GM19035 (cell line): Measurements from ENCODE around the gene PTAFR.

ENCODE experiments used
- ATAC-seq: cut with Tn5 transposase; IDR thresholded peaks from one replicate; pipeline ENCODE4 v1.9.1; 2021; ENCODE audit not compliant: unreplicated experiment

Gene PTAFR, protein sequence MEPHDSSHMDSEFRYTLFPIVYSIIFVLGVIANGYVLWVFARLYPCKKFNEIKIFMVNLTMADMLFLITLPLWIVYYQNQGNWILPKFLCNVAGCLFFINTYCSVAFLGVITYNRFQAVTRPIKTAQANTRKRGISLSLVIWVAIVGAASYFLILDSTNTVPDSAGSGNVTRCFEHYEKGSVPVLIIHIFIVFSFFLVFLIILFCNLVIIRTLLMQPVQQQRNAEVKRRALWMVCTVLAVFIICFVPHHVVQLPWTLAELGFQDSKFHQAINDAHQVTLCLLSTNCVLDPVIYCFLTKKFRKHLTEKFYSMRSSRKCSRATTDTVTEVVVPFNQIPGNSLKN

DNA sequence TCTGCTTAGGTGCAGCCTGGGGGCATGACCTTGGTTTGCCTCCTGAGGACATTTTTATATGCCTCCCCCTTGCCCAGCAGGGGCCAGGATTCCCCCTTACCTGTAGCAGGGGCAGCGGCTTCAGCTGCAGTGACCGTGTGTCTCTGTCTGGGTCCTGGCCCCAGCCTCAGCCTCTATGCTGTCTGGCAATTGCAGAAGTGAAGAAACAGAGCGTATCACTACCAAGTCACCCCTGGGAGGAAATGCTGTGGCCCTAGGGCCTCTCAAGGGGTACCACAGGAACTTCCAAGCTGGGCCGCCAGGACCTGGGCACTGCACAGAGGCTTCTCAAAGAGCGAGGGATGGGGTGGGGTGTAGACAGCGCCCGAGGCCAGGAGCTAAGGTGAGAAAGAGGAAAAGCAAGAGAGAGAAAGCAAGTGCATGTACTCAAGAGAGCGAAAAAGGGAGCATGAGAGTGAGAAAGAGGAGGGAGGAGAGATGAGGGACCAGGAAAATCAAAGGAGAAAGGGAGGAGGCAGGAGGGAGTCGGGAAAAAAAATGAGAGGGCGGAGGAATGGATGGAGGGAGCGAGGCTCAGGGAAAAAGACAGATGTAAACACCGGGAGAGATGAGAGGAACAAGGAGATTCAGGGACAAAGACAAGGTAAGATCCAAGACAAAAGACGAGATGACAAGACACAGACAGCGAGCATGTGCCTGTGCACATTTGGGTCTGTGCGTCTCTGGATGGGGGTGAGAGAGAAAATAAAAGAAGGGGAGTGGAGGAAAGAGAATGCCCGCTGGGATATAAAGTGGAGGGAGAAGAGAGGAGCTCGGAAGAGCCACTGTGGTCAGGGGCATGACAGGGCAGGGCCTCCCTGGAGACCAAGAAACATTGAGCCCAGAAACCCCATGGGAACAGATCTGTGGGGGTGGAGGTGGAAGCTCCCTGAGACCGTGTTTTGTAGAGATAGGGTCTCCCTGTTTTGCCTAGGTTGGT, at the start of gene PTAFR:
Gene PTAFR, minus strand, starts transcription at position 199 of the 979 bp plus-strand sequence. CDS start 25,669 bp downstream, outside the sequence.
- no peak for ATAC-seq

GRCh38 chr1:28213315-28213714, 36.8 kb upstream of the PTAFR start:
- ATAC-seq: no peak

- no peak for ATAC-seq
Measured at GRCh38 chr1:28209700-28210099, 33.2 kb upstream of the PTAFR start.

DNA sequence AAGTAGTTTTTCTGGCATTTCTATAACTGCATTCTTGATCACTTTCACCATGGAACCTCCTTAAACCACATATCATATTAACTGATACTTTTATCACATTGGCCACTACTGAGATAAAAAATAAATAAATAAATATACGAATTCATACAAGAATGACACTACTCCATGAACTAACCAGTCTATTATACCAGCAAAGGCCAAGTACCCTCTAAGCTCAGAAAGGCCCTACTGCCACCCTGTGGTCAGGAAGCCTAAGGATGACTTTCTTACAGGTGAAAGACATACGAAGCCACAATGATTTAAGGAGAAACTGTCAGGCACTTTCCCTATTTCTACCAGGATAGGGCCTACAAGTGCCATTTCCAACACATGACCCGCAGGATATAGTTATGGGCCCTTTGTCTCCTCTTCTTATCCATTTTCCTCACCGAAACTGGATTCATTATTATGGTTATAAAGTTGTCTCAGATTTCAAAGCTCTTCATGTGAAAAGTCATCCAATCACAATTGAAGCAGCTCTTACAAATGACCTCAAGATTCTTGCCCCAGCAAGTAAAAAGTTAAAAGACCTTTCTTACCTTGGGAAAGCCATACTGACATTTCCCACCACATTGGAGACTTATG, 32.4 kb upstream of the PTAFR start:
- no peak for ATAC-seq

DNA sequence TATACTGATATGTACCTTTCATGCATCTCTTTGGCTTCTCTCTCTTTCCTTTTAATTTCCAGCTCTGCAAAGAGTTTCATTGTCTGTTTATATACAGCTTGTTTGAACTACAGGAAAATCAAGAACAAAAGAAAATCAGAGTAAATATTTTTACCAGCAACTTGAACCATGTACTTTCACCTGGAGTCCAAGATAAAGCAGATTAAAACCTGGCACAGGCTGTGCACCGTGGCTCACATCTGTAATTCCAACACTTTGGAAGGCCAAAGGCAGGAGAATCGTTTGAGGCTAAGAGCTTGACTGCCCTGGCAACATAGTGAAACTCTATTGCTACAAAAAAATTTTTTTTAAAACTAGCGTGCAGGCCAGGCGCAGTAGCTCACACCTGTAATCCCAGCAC, 28.8 kb upstream of the PTAFR start:
- ATAC-seq: no peak

GRCh38 chr1:28200234-28200873, 23.9 kb upstream of the PTAFR start:
- no peak for ATAC-seq

DNA sequence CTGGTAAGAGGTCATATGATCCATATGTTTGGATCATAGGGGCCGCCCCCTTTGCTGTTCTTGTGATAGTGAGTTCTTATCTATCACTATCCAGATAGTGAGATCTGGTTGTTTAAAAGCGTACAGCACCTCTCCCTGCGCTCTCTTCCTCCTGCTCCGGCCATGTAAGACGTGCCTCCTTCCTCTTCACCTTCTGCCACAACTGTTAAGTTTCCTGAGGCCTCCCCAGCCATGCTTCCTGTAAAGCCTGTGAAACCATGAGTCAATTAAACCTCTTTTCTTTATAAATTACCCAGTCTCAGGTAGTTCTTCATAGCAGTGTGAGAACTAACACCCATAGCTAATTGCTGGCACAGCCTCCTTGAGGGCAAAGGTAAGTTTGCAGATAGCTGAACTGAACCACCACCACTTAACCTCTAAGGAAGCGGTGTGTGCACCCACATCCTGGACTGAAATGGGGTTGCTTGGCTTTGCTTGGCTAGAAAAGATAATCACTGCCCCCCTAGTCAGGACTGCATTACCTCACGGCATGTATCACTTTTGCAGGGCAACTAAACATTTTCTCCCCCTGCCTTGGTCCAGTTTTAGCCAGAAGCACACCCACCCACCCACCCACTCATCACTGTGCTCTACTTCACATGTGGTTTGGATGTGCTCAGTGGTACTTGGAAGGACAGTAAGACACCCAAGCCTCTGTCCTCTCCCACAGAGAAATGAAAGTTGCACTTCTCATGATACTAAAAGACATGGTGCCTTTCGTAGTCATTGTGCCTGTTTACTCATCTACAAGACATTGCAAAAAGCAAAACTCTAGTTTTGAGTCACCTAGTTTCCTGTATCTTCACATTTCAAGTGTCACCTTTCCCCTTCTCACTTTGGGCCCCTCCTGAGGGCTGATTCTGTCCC, 23.1 kb upstream of the PTAFR start:
- peak; percentile 88 for ATAC-seq

GRCh38 chr1:28197682-28198415, 21.4 kb upstream of the PTAFR start:
- no peak for ATAC-seq

- no peak for ATAC-seq
Measured at GRCh38 chr1:28196330-28196729, 19.8 kb upstream of the PTAFR start.

- ATAC-seq: no peak
Measured at GRCh38 chr1:28195780-28196179, 19.3 kb upstream of the PTAFR start.

- ATAC-seq: no peak
Measured at GRCh38 chr1:28194326-28195035, 18.0 kb upstream of the PTAFR start.

DNA sequence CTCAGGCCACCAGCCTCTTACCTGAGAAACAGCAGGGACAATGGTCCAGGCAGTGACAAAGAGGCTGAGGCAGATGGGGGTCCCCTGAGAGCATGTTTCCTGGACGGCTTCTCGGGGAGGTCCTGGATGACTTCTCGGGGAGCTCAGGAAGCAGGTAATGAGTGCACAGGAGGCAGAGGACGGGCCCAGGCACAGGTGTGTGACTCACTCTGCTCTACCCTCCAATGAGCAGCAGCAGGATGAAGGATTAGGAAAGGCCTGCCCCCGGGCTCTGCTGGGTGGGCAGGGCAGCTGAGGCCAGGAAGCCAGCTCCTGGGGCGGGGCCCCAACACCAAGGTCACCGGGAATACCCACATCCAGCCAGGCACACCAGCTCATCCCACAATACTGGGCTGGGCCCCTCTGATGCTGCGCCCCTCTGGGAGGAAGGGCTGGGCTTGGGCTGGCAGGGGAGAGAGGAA, 17.2 kb upstream of the PTAFR start:
- ATAC-seq: no peak

DNA sequence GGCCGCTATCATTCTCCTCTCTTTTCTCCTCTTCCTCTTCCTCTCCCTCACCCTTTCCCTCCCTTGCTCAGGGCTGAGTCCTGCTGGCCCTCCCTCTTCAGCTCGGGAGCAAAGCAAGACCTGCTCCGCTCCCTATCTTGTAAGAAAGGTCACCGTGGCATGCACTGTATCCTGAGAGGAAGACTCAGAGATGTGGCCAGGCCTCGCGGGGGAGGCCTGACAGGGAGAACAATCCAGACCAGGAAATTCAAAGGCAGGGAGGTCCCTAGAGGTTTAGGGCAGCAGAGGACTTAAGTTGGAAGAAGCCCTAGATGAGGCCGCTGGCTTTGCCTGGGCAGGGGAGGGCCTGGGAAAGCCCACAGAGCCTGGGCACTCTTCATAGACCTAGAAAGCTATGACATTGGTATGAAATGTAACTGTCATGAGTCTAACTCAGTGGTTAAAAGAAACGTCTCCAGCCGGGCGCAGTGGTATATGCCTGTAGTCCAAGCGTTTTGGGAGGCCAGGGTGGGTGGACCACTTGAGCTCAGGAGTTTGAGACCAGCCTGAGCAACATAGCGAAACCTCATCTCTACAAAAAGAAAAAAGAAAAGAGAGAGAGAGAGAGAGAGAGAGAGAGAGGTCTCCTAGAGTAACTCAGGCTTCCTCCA, 14.6 kb upstream of the PTAFR start:
- no peak for ATAC-seq

GRCh38 chr1:28190337-28190979, 14.0 kb upstream of the PTAFR start:
- no peak for ATAC-seq

- no peak for ATAC-seq
Measured at GRCh38 chr1:28185071-28185470, 8.6 kb upstream of the PTAFR start.

- no peak for ATAC-seq
Measured at GRCh38 chr1:28180306-28181305, 4.1 kb upstream of the PTAFR start.
